Gastroesophageal sphincter (tissue), 3 donors: ENCODE results near the gene CAMKMT.

Experiments
- EP300 ChIP-seq: sonication (generic); formaldehyde crosslinking; IDR thresholded peaks from one replicate; pipeline ENCODE4 v1.6.1; 2017; ENCODE audit warnings: antibody characterized with exemption, mild to moderate bottlenecking
- POLR2A ChIP-seq, 2 donors: fragments of 450-650 bp; IDR thresholded peaks; one replicate each; pipeline ENCODE4 v1.6.1; 2017; ENCODE audit warnings: antibody characterized with exemption in 2 of 2, mild to moderate bottlenecking in 2 of 2, moderate library complexity in 1 of 2
- POLR2AphosphoS5 ChIP-seq: sonication (generic); formaldehyde crosslinking; IDR thresholded peaks from one replicate; pipeline ENCODE4 v1.6.1; 2017; ENCODE audit warnings: antibody characterized with exemption
- TF ChIP-seq, protein P1 (sequence below), 4 experiments: fragments of 200-600 bp in 2 of 4; fragments of 450-650 bp in 2 of 4; sonication (generic) in 1 of 4; IDR thresholded peaks; one replicate each; pipeline ENCODE4 v1.5.1; 2017 to 2019; ENCODE audit warnings: antibody characterized with exemption in 4 of 4, mild to moderate bottlenecking in 2 of 4, moderate library complexity in 2 of 4

- TF ChIP-seq, protein P1, sequence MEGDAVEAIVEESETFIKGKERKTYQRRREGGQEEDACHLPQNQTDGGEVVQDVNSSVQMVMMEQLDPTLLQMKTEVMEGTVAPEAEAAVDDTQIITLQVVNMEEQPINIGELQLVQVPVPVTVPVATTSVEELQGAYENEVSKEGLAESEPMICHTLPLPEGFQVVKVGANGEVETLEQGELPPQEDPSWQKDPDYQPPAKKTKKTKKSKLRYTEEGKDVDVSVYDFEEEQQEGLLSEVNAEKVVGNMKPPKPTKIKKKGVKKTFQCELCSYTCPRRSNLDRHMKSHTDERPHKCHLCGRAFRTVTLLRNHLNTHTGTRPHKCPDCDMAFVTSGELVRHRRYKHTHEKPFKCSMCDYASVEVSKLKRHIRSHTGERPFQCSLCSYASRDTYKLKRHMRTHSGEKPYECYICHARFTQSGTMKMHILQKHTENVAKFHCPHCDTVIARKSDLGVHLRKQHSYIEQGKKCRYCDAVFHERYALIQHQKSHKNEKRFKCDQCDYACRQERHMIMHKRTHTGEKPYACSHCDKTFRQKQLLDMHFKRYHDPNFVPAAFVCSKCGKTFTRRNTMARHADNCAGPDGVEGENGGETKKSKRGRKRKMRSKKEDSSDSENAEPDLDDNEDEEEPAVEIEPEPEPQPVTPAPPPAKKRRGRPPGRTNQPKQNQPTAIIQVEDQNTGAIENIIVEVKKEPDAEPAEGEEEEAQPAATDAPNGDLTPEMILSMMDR (IDR thresholded peaks at IDR 0.05), result no peak
- TF ChIP-seq POLR2AphosphoS5 (no peak), POLR2A (IDR thresholded peaks at IDR 0.05) (no peak), EP300 (no peak)
These were observed 284.2 kb downstream of the CAMKMT start for GRCh38 chr2:44645937-44646336.
